ENCODE results near the gene ACSL1.

DNA sequence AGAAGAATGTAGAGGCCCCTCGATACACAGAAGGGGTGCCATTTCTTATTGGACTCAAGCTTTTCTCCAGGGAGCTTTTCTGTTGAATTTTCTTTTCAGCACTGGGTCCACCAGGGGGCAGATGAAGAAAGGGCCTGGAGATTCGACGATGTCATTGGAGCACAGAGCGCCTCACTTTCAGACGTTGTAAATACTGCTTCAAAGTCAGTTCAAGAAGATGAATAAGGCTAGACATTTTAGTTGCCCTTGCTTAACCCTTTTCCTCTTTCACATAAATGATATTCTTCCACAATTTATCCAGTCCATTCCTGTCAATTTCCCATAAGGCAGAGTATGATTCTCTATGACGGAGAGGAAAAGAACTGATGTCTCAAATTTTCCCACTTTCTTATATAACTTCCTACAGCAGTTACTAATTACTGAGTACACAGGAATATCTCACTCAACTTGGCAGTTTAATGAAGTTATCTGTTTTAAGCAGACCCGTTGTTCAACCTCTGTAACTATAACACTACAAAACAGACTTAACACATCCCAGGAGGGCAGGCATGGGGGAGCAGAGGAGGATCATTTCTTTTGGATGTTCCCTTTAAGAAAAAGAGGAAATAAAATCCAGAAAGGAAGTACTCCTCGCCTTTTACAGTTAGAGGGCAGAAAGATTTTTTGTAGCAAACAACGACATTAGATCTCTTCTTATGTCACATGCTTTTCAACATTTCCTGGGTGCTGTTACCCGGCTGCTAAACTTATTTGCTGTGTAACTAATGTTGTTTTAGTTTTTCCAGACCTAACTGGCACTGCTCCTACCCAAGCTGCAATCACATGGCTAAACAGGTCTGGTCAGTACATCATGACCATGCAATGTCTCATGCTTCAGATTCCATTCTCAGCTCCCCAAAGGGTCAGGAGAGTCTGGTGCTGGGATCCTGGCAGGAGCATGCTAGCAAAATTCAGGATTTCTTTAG lies 79.7 kb downstream of the ACSL1 start:
- no peak for TF ChIP-seq YY1 (IDR thresholded peaks at IDR 0.05; ENCODE audit: borderline replicate concordance in 1 of 3, control insufficient read depth in 1 of 3, extremely low read depth in 1 of 3, insufficient read depth in 3 of 3, insufficient read length in 1 of 3, insufficient replicate concordance in 2 of 3, low read depth in 1 of 3, low read length in 2 of 3)
- no peak for TF ChIP-seq ZFPM2 (CRISPR knock-in tag; IDR thresholded peaks at IDR 0.05)
- no peak for TF ChIP-seq ELF1 (tag; IDR thresholded peaks at IDR 0.05)
- TF ChIP-seq, protein P1, sequence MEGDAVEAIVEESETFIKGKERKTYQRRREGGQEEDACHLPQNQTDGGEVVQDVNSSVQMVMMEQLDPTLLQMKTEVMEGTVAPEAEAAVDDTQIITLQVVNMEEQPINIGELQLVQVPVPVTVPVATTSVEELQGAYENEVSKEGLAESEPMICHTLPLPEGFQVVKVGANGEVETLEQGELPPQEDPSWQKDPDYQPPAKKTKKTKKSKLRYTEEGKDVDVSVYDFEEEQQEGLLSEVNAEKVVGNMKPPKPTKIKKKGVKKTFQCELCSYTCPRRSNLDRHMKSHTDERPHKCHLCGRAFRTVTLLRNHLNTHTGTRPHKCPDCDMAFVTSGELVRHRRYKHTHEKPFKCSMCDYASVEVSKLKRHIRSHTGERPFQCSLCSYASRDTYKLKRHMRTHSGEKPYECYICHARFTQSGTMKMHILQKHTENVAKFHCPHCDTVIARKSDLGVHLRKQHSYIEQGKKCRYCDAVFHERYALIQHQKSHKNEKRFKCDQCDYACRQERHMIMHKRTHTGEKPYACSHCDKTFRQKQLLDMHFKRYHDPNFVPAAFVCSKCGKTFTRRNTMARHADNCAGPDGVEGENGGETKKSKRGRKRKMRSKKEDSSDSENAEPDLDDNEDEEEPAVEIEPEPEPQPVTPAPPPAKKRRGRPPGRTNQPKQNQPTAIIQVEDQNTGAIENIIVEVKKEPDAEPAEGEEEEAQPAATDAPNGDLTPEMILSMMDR (IDR thresholded peaks at IDR 0.05 in 2 of 3, conservative IDR thresholded peaks at IDR 0.05 in 1 of 3; ENCODE audit: insufficient read depth in 2 of 3, low read depth in 1 of 3, low read length in 3 of 3) = peak; percentile 77 to 82 (median 78)
- TF ChIP-seq, protein P2, sequence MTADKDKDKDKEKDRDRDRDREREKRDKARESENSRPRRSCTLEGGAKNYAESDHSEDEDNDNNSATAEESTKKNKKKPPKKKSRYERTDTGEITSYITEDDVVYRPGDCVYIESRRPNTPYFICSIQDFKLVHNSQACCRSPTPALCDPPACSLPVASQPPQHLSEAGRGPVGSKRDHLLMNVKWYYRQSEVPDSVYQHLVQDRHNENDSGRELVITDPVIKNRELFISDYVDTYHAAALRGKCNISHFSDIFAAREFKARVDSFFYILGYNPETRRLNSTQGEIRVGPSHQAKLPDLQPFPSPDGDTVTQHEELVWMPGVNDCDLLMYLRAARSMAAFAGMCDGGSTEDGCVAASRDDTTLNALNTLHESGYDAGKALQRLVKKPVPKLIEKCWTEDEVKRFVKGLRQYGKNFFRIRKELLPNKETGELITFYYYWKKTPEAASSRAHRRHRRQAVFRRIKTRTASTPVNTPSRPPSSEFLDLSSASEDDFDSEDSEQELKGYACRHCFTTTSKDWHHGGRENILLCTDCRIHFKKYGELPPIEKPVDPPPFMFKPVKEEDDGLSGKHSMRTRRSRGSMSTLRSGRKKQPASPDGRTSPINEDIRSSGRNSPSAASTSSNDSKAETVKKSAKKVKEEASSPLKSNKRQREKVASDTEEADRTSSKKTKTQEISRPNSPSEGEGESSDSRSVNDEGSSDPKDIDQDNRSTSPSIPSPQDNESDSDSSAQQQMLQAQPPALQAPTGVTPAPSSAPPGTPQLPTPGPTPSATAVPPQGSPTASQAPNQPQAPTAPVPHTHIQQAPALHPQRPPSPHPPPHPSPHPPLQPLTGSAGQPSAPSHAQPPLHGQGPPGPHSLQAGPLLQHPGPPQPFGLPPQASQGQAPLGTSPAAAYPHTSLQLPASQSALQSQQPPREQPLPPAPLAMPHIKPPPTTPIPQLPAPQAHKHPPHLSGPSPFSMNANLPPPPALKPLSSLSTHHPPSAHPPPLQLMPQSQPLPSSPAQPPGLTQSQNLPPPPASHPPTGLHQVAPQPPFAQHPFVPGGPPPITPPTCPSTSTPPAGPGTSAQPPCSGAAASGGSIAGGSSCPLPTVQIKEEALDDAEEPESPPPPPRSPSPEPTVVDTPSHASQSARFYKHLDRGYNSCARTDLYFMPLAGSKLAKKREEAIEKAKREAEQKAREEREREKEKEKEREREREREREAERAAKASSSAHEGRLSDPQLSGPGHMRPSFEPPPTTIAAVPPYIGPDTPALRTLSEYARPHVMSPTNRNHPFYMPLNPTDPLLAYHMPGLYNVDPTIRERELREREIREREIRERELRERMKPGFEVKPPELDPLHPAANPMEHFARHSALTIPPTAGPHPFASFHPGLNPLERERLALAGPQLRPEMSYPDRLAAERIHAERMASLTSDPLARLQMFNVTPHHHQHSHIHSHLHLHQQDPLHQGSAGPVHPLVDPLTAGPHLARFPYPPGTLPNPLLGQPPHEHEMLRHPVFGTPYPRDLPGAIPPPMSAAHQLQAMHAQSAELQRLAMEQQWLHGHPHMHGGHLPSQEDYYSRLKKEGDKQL (CRISPR knock-in tag; IDR thresholded peaks at IDR 0.05; ENCODE audit: borderline replicate concordance) = no peak
- TF ChIP-seq POLR2A (conservative IDR thresholded peaks at IDR 0.05) = no peak
- no peak for TF ChIP-seq MXI1 (IDR thresholded peaks at IDR 0.05; ENCODE audit: low read depth, low read length)
- no peak for TF ChIP-seq LARP7 (IDR thresholded peaks at IDR 0.05)
- TF ChIP-seq, protein P3, sequence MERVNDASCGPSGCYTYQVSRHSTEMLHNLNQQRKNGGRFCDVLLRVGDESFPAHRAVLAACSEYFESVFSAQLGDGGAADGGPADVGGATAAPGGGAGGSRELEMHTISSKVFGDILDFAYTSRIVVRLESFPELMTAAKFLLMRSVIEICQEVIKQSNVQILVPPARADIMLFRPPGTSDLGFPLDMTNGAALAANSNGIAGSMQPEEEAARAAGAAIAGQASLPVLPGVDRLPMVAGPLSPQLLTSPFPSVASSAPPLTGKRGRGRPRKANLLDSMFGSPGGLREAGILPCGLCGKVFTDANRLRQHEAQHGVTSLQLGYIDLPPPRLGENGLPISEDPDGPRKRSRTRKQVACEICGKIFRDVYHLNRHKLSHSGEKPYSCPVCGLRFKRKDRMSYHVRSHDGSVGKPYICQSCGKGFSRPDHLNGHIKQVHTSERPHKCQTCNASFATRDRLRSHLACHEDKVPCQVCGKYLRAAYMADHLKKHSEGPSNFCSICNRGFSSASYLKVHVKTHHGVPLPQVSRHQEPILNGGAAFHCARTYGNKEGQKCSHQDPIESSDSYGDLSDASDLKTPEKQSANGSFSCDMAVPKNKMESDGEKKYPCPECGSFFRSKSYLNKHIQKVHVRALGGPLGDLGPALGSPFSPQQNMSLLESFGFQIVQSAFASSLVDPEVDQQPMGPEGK (CRISPR knock-in tag; IDR thresholded peaks at IDR 0.05; ENCODE audit: borderline replicate concordance) = no peak
- TF ChIP-seq, protein P4, sequence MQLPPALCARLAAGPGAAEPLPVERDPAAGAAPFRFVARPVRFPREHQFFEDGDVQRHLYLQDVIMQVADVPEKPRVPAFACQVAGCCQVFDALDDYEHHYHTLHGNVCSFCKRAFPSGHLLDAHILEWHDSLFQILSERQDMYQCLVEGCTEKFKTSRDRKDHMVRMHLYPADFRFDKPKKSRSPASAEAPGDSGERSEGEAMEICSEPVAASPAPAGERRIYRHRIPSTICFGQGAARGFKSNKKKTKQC (CRISPR knock-in tag; IDR thresholded peaks at IDR 0.05) = no peak
- TF ChIP-seq ZBTB8A (IDR thresholded peaks at IDR 0.05; ENCODE audit: partially characterized antibody) = no peak

Measured in K562 (cell line).